Measurements from ENCODE around the gene BABAM2.

The BABAM2 gene

GRCh38 chr2:28326469-28326805, 435.9 kb downstream of the BABAM2 start:
- CTCF ChIA-PET: interaction anchor here (0.6 kb wide), 1 partner anchor 559 kb away, joined by 3 read pairs; no protein-coding TSS in a partner anchor
- H3K27ac ChIP-seq (ENCODE audit: extremely low read depth, low read depth, low read length): no peak overlapping the region

GRCh38 chr2:28326881-28327505, 436.5 kb downstream of the BABAM2 start:
- POLR2A ChIA-PET: no interaction called here
- H3K9me3 ChIP-seq (ENCODE audit: control insufficient read depth, insufficient read depth, low read depth, low read length): no peaks in the 10 kb centered on the region
- H3K4me1 ChIP-seq (ENCODE audit: control insufficient read depth, insufficient read depth, low read length): no peaks in the 10 kb centered on the region; the same call in 1 of the 2 replicates
- CTCF ChIA-PET: interaction anchor here (0.6 kb wide), 1 partner anchor 15 kb away, joined by 3 read pairs; no protein-coding TSS in a partner anchor
- no peaks in the 10 kb centered on the region for H3K36me3 ChIP-seq (ENCODE audit: control insufficient read depth in 2 of 2, insufficient read depth in 1 of 2, low read length in 2 of 2)
- TF ChIP-seq ZNF514 (tag by site-specific recombination; IDR thresholded peaks at IDR 0.05) (no peak), WT1 (tag by site-specific recombination; IDR thresholded peaks at IDR 0.05) (no peak), SETDB1 (IDR thresholded peaks at IDR 0.05; ENCODE audit: insufficient read length, low read length) (no peak), ZSCAN23 (tag by site-specific recombination; IDR thresholded peaks at IDR 0.05) (no peak), SALL2 (tag by site-specific recombination; IDR thresholded peaks at IDR 0.05; ENCODE audit: borderline replicate concordance) (no peak), OVOL3 (tag by site-specific recombination; IDR thresholded peaks at IDR 0.05) (no peak), ZNF707 (tag by site-specific recombination; IDR thresholded peaks at IDR 0.05) (no peak), ZBTB20 (tag by site-specific recombination; IDR thresholded peaks at IDR 0.05) (no peak)
- H3K4me3 ChIP-seq (ENCODE audit: low read depth, low read length): no peak overlapping the region
- H3K27ac ChIP-seq (ENCODE audit: extremely low read depth, low read depth, low read length): no peak overlapping the region

More at GRCh38 chr2:28326469-28326805, 435.9 kb downstream of the BABAM2 start:
- POLR2A ChIA-PET: no interaction called here
- H3K4me1 ChIP-seq (ENCODE audit: control insufficient read depth, insufficient read depth, low read length): no peaks in the 10 kb centered on the region; the same call in 1 of the 2 replicates
- TF ChIP-seq ZNF600 (tag by site-specific recombination; IDR thresholded peaks at IDR 0.05) (no peak), BCL11B (tag by site-specific recombination; IDR thresholded peaks at IDR 0.05; ENCODE audit: low read depth) (no peak), RBAK (tag by site-specific recombination; IDR thresholded peaks at IDR 0.05) (no peak), ZNF843 (tag by site-specific recombination; IDR thresholded peaks at IDR 0.05) (no peak), ZNF114 (tag by site-specific recombination; IDR thresholded peaks at IDR 0.05) (no peak), ZNF777 (tag by site-specific recombination; IDR thresholded peaks at IDR 0.05; ENCODE audit: borderline replicate concordance) (no peak), ZBTB6 (tag by site-specific recombination; IDR thresholded peaks at IDR 0.05) (no peak), ZBTB21 (tag by site-specific recombination; IDR thresholded peaks at IDR 0.05) (no peak), ZNF624 (tag by site-specific recombination; IDR thresholded peaks at IDR 0.05) (no peak), KLF8 (tag by site-specific recombination; IDR thresholded peaks at IDR 0.05) (no peak), ZNF747 (tag by site-specific recombination; IDR thresholded peaks at IDR 0.05) (no peak), MYNN (tag by site-specific recombination; IDR thresholded peaks at IDR 0.05; ENCODE audit: borderline replicate concordance) (no peak), ZNF24 (tag by site-specific recombination; IDR thresholded peaks at IDR 0.05) (no peak), ZNF585B (tag by site-specific recombination; IDR thresholded peaks at IDR 0.05) (no peak), ZNF140 (tag by site-specific recombination; IDR thresholded peaks at IDR 0.05) (no peak), ZNF837 (tag by site-specific recombination; IDR thresholded peaks at IDR 0.05) (no peak), MZF1 (tag by site-specific recombination; IDR thresholded peaks at IDR 0.05; ENCODE audit: borderline replicate concordance) (no peak), ZNF335 (tag by site-specific recombination; conservative IDR thresholded peaks at IDR 0.05) (no peak)
- TF ChIP-seq, protein P1, sequence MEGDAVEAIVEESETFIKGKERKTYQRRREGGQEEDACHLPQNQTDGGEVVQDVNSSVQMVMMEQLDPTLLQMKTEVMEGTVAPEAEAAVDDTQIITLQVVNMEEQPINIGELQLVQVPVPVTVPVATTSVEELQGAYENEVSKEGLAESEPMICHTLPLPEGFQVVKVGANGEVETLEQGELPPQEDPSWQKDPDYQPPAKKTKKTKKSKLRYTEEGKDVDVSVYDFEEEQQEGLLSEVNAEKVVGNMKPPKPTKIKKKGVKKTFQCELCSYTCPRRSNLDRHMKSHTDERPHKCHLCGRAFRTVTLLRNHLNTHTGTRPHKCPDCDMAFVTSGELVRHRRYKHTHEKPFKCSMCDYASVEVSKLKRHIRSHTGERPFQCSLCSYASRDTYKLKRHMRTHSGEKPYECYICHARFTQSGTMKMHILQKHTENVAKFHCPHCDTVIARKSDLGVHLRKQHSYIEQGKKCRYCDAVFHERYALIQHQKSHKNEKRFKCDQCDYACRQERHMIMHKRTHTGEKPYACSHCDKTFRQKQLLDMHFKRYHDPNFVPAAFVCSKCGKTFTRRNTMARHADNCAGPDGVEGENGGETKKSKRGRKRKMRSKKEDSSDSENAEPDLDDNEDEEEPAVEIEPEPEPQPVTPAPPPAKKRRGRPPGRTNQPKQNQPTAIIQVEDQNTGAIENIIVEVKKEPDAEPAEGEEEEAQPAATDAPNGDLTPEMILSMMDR (tag by site-specific recombination; IDR thresholded peaks at IDR 0.05): no peak
- TF ChIP-seq, protein P2, sequence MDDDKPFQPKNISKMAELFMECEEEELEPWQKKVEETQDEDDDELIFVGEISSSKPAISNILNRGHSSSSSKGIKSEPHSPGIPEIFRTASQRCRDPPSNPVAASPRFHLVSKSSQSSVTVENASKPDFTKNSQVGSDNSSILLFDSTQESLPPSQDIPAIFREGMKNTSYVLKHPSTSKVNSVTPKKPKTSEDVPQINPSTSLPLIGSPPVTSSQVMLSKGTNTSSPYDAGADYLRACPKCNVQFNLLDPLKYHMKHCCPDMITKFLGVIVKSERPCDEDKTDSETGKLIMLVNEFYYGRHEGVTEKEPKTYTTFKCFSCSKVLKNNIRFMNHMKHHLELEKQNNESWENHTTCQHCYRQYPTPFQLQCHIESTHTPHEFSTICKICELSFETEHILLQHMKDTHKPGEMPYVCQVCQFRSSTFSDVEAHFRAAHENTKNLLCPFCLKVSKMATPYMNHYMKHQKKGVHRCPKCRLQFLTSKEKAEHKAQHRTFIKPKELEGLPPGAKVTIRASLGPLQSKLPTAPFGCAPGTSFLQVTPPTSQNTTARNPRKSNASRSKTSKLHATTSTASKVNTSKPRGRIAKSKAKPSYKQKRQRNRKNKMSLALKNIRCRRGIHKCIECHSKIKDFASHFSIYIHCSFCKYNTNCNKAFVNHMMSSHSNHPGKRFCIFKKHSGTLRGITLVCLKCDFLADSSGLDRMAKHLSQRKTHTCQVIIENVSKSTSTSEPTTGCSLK (tag by site-specific recombination; IDR thresholded peaks at IDR 0.05): no peak
- H3K4me3 ChIP-seq (ENCODE audit: low read depth, low read length): no peak overlapping the region
- H3K9me3 ChIP-seq (ENCODE audit: control insufficient read depth, insufficient read depth, low read depth, low read length): no peaks in the 10 kb centered on the region
- H3K36me3 ChIP-seq (ENCODE audit: control insufficient read depth in 2 of 2, insufficient read depth in 1 of 2, low read length in 2 of 2): no peaks in the 10 kb centered on the region
